Progenitor cell of endocrine pancreas (in vitro differentiated cells): ENCODE results near the gene BNC2. TPM values are rescaled to one million over a fixed set of nuclear protein-coding genes. Genes with fewer than 3 reads are reported as not detected.
A peak's percentile ranks its signal among the peaks of the same experiment; 100 is the strongest.

Experiments used
- DNase-seq: peaks from one replicate; pipeline ENCODE4 v3.0.0; 2021; ENCODE audit warnings: low spot score; ENCODE audit not compliant: unreplicated experiment
- H3K27ac Mint-ChIP-seq: 2 replicates; pipeline ENCODE4 v1.8.0; 2021; ENCODE audit warnings: mild to moderate bottlenecking, moderate library complexity, mixed read lengths
- H3K27me3 Mint-ChIP-seq: 2 replicates; pipeline ENCODE4 v1.8.0; 2021; ENCODE audit warnings: mixed read lengths
- H3K36me3 Mint-ChIP-seq: 2 replicates; pipeline ENCODE4 v1.8.0; 2022; ENCODE audit warnings: mixed read lengths; ENCODE audit not compliant: insufficient read depth
- H3K4me1 Mint-ChIP-seq: 2 replicates; pipeline ENCODE4 v1.8.0; 2021; ENCODE audit warnings: low read depth, mixed read lengths
- H3K4me3 Mint-ChIP-seq: 2 replicates; pipeline ENCODE4 v1.8.0; 2021; ENCODE audit warnings: low read depth, mild to moderate bottlenecking, moderate library complexity, mixed read lengths
- H3K9me3 Mint-ChIP-seq: 2 replicates; pipeline ENCODE4 v1.8.0; 2021; ENCODE audit warnings: low read depth, mixed read lengths
- total RNA-seq: library from RNA; stranded (reverse); gene quantifications from 2 replicates; pipeline ENCODE4 v1.2.1, GENCODE V29; 2021
- TF ChIP-seq, protein P1 (sequence below): fragments of 200-600 bp; sonication (generic); IDR thresholded peaks from one replicate; pipeline ENCODE4 v1.5.0; 2021; ENCODE audit warnings: antibody characterized with exemption, mild to moderate bottlenecking; ENCODE audit not compliant: unreplicated experiment

Gene BNC2
- total RNA-seq, 1 donor from 2014 or later = 1.0 TPM

DNA sequence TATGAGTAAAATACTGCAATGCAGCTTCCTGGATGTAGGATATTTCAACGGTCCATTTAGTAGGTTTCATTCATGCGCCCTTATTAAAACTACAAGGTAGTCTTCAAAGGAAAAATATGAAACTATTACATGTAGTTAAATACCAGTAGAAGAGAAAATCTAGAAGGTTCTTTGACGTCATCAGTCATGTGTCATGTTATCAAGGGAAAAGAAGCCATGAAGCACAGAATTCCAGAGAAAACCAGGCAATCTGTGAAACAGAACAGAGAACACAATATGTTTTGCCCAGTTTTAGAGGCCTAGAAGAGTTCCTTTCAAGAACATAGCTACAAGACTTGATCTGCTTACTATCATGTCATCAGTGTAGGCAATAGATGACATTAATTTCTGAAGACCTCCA, 38.4 kb downstream of the BNC2 start:
- H3K4me1 Mint-ChIP-seq = peaks cover 9% of the 10 kb centered on the region
- H3K9me3 Mint-ChIP-seq = peaks cover 3% of the 10 kb centered on the region

DNA sequence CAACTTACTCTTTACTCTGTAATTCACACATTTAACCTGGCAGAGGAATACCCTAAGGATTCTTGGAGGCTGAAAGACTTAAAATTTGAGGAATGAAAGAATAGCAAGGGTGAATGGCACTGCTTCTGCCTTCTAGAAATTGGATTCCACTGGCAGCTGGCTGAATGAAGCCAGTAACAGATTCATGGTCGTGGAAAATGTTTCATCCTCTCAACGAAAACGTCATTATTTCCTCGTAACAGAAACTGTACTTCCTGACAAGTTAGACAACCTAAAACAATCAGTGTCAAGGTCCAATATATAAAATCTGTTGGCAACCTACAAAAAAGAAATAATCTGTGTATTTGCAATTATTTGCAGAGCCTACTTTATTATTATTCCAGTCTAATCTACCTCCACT, 39.7 kb downstream of the BNC2 start:
- Mint-ChIP-seq H3K27ac (no peak overlapping the region), H3K27me3 (peaks cover 18% of the 10 kb centered on the region), H3K4me3 (no peak overlapping the region), H3K36me3 (no peaks in the 10 kb centered on the region), H3K9me3 (peaks cover 3% of the 10 kb centered on the region), H3K4me1 (peaks cover 9% of the 10 kb centered on the region)
- TF ChIP-seq, protein P1, sequence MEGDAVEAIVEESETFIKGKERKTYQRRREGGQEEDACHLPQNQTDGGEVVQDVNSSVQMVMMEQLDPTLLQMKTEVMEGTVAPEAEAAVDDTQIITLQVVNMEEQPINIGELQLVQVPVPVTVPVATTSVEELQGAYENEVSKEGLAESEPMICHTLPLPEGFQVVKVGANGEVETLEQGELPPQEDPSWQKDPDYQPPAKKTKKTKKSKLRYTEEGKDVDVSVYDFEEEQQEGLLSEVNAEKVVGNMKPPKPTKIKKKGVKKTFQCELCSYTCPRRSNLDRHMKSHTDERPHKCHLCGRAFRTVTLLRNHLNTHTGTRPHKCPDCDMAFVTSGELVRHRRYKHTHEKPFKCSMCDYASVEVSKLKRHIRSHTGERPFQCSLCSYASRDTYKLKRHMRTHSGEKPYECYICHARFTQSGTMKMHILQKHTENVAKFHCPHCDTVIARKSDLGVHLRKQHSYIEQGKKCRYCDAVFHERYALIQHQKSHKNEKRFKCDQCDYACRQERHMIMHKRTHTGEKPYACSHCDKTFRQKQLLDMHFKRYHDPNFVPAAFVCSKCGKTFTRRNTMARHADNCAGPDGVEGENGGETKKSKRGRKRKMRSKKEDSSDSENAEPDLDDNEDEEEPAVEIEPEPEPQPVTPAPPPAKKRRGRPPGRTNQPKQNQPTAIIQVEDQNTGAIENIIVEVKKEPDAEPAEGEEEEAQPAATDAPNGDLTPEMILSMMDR = no peak
- DNase-seq = no peak

More for the DNA sequence above, 38.4 kb downstream of the BNC2 start:
- Mint-ChIP-seq H3K36me3 (no peaks in the 10 kb centered on the region), H3K27ac (no peak overlapping the region), H3K27me3 (peaks cover 12% of the 10 kb centered on the region), H3K4me3 (no peak overlapping the region)
- no peak for DNase-seq
- TF ChIP-seq, protein P1 = no peak

- TF ChIP-seq, protein P1 = no peak
- peaks cover 27% of the 10 kb centered on the region for H3K27me3 Mint-ChIP-seq
- H3K27ac Mint-ChIP-seq = peak overlapping the region; percentile 13
- peaks cover 11% of the 10 kb centered on the region for H3K4me1 Mint-ChIP-seq
- peak; percentile 10 for DNase-seq
- no peaks in the 10 kb centered on the region for H3K36me3 Mint-ChIP-seq
- peak overlapping the region; percentile 10 for H3K4me3 Mint-ChIP-seq
- peaks cover 3% of the 10 kb centered on the region for H3K9me3 Mint-ChIP-seq
These were observed 41.9 kb downstream of the BNC2 start for GRCh38 chr9:16828340-16829281.

DNA sequence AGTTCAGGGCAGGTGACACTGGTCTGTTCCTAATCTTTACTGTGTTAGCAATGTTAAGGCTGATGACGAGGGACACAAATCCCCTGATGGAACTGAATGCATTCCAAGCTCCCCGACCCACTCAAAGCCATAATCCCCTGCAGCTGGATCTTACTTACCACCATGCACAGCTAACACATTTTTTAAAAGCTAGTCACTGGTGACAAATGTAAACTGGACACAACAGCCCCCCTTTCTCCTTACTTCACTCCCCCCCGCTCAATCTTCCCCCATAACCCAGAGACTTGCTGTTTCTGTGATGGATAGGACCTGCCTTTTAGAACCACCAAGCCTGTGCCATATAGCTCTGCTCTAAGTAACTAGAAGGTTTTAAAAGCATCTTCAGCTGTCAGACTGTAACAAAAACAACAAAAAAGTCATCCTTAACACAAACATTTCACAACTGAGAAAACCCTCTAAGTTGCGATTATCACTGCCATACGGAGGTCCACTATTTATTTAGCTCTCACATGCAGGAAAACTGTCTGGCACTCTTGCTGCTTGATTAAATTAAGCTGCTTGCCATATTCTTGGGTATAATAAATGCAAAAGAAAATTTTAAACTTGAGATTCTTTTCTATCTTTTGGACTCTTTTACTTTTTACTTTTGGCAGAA, 44.4 kb downstream of the BNC2 start:
- Mint-ChIP-seq H3K4me1 (peaks cover 11% of the 10 kb centered on the region), H3K27me3 (peaks cover 25% of the 10 kb centered on the region), H3K9me3 (no peaks in the 10 kb centered on the region), H3K4me3 (no peak overlapping the region), H3K27ac (no peak overlapping the region), H3K36me3 (no peaks in the 10 kb centered on the region)
- no peak for DNase-seq
- TF ChIP-seq, protein P1 = no peak

- DNase-seq = no peak
- Mint-ChIP-seq H3K27ac (no peak overlapping the region), H3K4me1 (peaks cover 11% of the 10 kb centered on the region), H3K27me3 (peaks cover 25% of the 10 kb centered on the region), H3K4me3 (no peak overlapping the region), H3K9me3 (no peaks in the 10 kb centered on the region), H3K36me3 (no peaks in the 10 kb centered on the region)
- TF ChIP-seq, protein P1 = no peak
These were observed 45.1 kb downstream of the BNC2 start for GRCh38 chr9:16825331-16825725.
